ENCODE measurements around the gene FMNL3.

- no peak for TF ChIP-seq SP1 (IDR thresholded peaks at IDR 0.05)
- TF ChIP-seq MAX (IDR thresholded peaks at IDR 0.05): no peak
- no peak for TF ChIP-seq CTCF (IDR thresholded peaks at IDR 0.05; ENCODE audit: low read depth, low read length, missing input control)
- no peak for TF ChIP-seq REST (IDR thresholded peaks at IDR 0.05)
- peak; percentile 29 to 68 for TF ChIP-seq RAD21 (IDR thresholded peaks at IDR 0.05)
- no peak for TF ChIP-seq JUND (IDR thresholded peaks at IDR 0.05)
- no peak for TF ChIP-seq ZBTB33 (IDR thresholded peaks at IDR 0.05)
- TF ChIP-seq EGR1 (IDR thresholded peaks at IDR 0.05; ENCODE audit: low read depth in 2 of 2): no peak
- TF ChIP-seq GABPA (IDR thresholded peaks at IDR 0.05 in 1 of 2, conservative IDR thresholded peaks at IDR 0.05 in 1 of 2): no peak
- TF ChIP-seq ATF3 (IDR thresholded peaks at IDR 0.05): no peak
- no peak for TF ChIP-seq RXRA (IDR thresholded peaks at IDR 0.05)
- no peak for TF ChIP-seq YY1 (IDR thresholded peaks at IDR 0.05)
- TF ChIP-seq TAF1 (conservative IDR thresholded peaks at IDR 0.05): no peak
- no peak for TF ChIP-seq FOXA1 (IDR thresholded peaks at IDR 0.05)
Measured at GRCh38 chr12:49720214-49720613, 13.0 kb upstream of the FMNL3 start.

Data from liver (tissue), 3 donors.